Panc1 (cell line): ENCODE data around the gene GATM. TPM values are rescaled to one million over a fixed set of nuclear protein-coding genes. Genes with fewer than 3 reads are reported as not detected.

Experiments used
- ATAC-seq: fragments of 200-7000 bp; cut with Tn5 transposase; 2 replicates; pipeline ENCODE4 v1.9.1; 2020; ENCODE audit warnings: mild to moderate bottlenecking, moderate library complexity
- BruUV-seq: library from RNA; stranded (reverse); fragments of 400-500 nt; replicated peaks from 2 replicates; lab custom pipeline; 2021; lab: Mats Ljungman, UMichigan
- CTCF ChIA-PET: fragments of 300-600 bp; sonication (Branson Sonifier 250); formaldehyde crosslinking; loops from one replicate; lab custom pipeline; 2022; ENCODE audit warnings: antibody characterized with exemption; lab: Charles Lee
- POLR2A ChIA-PET: fragments of 300-600 bp; sonication (Branson Sonifier 250); formaldehyde crosslinking; loops from one replicate; lab custom pipeline; 2022; ENCODE audit warnings: antibody characterized with exemption; lab: Charles Lee
- DNase-seq: peaks from one replicate; pipeline ENCODE4 v3.0.0-alpha.2; 2010; ENCODE audit warnings: low read depth, low spot score
- H3K27ac ChIP-seq: 2 replicates; pipeline ENCODE4 v1.5.1; 2011; ENCODE audit warnings: mild to moderate bottlenecking, low read length, inconsistent platforms
- H3K27me3 ChIP-seq: fragments of 200-500 bp; sonication (Bioruptor generic); 2 replicates; pipeline ENCODE4 v1.6.0; 2014; ENCODE audit warnings: low read length, inconsistent platforms; ENCODE audit not compliant: control insufficient read depth, insufficient read depth
- H3K36me3 ChIP-seq: fragments of 200-500 bp; sonication (Bioruptor generic); 2 replicates; pipeline ENCODE4 v1.5.1; 2014; ENCODE audit warnings: inconsistent platforms, mild to moderate bottlenecking, low read length, moderate library complexity; ENCODE audit not compliant: control insufficient read depth, insufficient read depth
- H3K4me1 ChIP-seq: 2 replicates; pipeline ENCODE4 v1.5.1; 2011; ENCODE audit warnings: inconsistent platforms, mild to moderate bottlenecking, low read length, moderate library complexity; ENCODE audit not compliant: control insufficient read depth, insufficient read depth
- H3K4me3 ChIP-seq, 2 experiments: 2 replicates each; pipeline ENCODE4 v1.5.1; 2011 to 2012; ENCODE audit warnings: low read depth in 2 of 2, low read length in 2 of 2, mild to moderate bottlenecking in 2 of 2, inconsistent platforms in 1 of 2, moderate library complexity in 1 of 2
- H3K9me3 ChIP-seq: fragments of 200-500 bp; sonication (Bioruptor generic); 2 replicates; pipeline ENCODE4 v1.5.1; 2014; ENCODE audit warnings: low read depth, mild to moderate bottlenecking, inconsistent platforms, low read length, moderate library complexity; ENCODE audit not compliant: control insufficient read depth, insufficient read depth
- POLR2AphosphoS5 ChIP-seq: IDR thresholded peaks from 2 replicates; pipeline ENCODE4 v1.6.1; 2012; ENCODE audit warnings: mild to moderate bottlenecking, low read depth, low read length, moderate library complexity
- SIN3A ChIP-seq: IDR thresholded peaks from 2 replicates; pipeline ENCODE4 v1.6.1; 2012; ENCODE audit warnings: low read depth, mild to moderate bottlenecking, low read length, moderate library complexity, borderline replicate concordance; ENCODE audit not compliant: insufficient read depth
- TCF7L2 ChIP-seq: IDR thresholded peaks from 2 replicates; pipeline ENCODE4 v1.6.1; 2011; ENCODE audit warnings: mild to moderate bottlenecking, low read depth, low read length, inconsistent platforms
- in situ Hi-C: cut with HindIII; loops from 2 replicates; pipeline ENCODE4 v1.10.0; 2016; ENCODE audit warnings: low sequenced_read_pairs, low pct_unique_long_range_greater_than_20kb
- intact Hi-C: fragments of 100-400 bp; cut with micrococcal nuclease; formaldehyde crosslinking; loops from one replicate; pipeline ENCODE4 v1.10.0; 2022; ENCODE audit not compliant: unreplicated experiment
- total RNA-seq: library from RNA; stranded (reverse); gene quantifications from one replicate; pipeline ENCODE4 v1.2.1, GENCODE V29; 2021; ENCODE audit not compliant: unreplicated experiment
- TF ChIP-seq, protein P1 (sequence below): fragments of 450-650 bp; IDR thresholded peaks from 2 replicates; pipeline ENCODE4 v1.5.1; 2017; ENCODE audit warnings: mild to moderate bottlenecking
- TF ChIP-seq, protein P2 (sequence below), 2 experiments: IDR thresholded peaks; 2 replicates each; pipeline ENCODE4 v1.6.1; 2011 to 2012; ENCODE audit warnings: low read depth in 2 of 2, control low read depth in 1 of 2, low read length in 1 of 2, mild to moderate bottlenecking in 1 of 2, moderate library complexity in 1 of 2; ENCODE audit not compliant: insufficient read depth in 1 of 2

The GATM gene
- total RNA-seq, 1 experiment from 2014 or later = 7.6 TPM

DNA sequence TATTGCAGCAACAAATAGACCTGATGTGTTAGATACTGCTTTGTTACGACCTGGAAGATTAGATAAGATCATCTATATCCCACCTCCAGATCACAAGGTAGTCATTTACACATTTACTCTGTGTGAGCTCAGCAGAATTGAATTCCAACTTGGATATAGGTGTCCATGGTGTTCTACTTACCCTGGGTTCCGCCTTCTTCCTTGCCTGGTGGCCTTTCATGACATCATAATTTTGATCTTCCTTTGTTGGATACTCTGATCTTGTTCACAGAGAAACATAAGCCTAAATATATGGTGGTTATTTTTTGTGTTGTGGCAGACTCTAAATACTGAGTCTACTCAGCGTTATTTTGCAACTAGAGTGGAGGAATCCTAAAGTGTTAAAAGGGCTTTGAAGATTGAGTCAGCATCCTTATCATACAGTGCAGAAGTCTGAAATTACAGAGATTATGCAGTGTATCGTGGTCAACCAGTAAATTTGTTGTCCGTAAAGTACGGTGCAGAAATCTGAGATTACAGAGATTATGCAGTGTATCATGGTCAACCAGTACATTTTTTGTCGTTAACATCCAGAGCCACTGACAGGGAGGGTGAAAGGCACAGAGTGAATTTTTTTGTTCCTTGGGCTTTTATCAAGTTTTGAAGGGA lies 39.1 kb upstream of the GATM start:
- ChIA-PET POLR2A (no interaction called here), CTCF (no interaction called here)
- TF ChIP-seq SIN3A = no peak
- TF ChIP-seq, protein P1, sequence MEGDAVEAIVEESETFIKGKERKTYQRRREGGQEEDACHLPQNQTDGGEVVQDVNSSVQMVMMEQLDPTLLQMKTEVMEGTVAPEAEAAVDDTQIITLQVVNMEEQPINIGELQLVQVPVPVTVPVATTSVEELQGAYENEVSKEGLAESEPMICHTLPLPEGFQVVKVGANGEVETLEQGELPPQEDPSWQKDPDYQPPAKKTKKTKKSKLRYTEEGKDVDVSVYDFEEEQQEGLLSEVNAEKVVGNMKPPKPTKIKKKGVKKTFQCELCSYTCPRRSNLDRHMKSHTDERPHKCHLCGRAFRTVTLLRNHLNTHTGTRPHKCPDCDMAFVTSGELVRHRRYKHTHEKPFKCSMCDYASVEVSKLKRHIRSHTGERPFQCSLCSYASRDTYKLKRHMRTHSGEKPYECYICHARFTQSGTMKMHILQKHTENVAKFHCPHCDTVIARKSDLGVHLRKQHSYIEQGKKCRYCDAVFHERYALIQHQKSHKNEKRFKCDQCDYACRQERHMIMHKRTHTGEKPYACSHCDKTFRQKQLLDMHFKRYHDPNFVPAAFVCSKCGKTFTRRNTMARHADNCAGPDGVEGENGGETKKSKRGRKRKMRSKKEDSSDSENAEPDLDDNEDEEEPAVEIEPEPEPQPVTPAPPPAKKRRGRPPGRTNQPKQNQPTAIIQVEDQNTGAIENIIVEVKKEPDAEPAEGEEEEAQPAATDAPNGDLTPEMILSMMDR = no peak
- TF ChIP-seq, protein P2, sequence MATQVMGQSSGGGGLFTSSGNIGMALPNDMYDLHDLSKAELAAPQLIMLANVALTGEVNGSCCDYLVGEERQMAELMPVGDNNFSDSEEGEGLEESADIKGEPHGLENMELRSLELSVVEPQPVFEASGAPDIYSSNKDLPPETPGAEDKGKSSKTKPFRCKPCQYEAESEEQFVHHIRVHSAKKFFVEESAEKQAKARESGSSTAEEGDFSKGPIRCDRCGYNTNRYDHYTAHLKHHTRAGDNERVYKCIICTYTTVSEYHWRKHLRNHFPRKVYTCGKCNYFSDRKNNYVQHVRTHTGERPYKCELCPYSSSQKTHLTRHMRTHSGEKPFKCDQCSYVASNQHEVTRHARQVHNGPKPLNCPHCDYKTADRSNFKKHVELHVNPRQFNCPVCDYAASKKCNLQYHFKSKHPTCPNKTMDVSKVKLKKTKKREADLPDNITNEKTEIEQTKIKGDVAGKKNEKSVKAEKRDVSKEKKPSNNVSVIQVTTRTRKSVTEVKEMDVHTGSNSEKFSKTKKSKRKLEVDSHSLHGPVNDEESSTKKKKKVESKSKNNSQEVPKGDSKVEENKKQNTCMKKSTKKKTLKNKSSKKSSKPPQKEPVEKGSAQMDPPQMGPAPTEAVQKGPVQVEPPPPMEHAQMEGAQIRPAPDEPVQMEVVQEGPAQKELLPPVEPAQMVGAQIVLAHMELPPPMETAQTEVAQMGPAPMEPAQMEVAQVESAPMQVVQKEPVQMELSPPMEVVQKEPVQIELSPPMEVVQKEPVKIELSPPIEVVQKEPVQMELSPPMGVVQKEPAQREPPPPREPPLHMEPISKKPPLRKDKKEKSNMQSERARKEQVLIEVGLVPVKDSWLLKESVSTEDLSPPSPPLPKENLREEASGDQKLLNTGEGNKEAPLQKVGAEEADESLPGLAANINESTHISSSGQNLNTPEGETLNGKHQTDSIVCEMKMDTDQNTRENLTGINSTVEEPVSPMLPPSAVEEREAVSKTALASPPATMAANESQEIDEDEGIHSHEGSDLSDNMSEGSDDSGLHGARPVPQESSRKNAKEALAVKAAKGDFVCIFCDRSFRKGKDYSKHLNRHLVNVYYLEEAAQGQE (IDR thresholded peaks at IDR 0.05; ENCODE audit: insufficient read depth in 1 of 2, low read depth in 2 of 2, low read length in 1 of 2) = no peak
- TF ChIP-seq POLR2AphosphoS5 = no peak
- no peak for TF ChIP-seq TCF7L2
- no peak for ATAC-seq
- intact Hi-C loops (no loop called here), in situ Hi-C loops (no loop called here)
- no peaks in the 10 kb centered on the region for H3K9me3 ChIP-seq
- no peak overlapping the region for H3K27ac ChIP-seq
- H3K4me3 ChIP-seq = no peak overlapping the region
- peaks cover 56% of the 10 kb centered on the region for H3K36me3 ChIP-seq
- no peaks in the 10 kb centered on the region for H3K4me1 ChIP-seq
- no TSS peak for BruUV-seq
- H3K27me3 ChIP-seq = no peaks in the 10 kb centered on the region
- no peak for DNase-seq

DNA sequence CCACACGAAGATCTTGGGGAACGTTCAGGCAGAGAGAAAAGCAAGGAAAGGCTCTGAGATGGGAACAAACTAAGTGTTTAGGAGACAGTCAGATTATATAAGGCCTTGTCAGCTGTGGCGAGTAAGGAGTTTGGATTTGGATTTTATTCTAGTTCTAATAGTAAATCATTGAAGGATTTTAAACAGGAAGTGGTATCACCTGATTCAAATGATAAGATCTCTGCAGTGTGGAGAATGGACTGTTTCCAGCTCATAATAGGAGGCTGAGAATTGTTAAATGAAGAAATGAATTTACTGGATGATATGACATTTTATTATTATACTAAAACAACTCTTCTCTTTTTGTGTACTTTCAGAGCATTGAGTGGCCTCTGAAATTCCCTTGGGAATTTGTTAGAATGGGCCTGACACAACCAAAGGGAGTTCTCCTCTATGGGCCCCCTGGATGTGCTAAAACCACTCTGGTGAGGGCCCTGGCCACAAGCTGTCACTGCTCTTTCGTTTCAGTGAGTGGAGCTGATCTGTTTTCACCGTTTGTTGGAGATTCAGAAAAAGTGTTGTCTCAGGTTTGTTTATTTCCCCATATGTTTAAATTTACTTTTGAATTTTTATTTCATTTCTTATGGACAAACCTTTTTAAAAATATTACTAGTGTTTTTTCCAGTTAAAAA lies 36.0 kb upstream of the GATM start:
- Histone ChIP-seq H3K9me3 (no peaks in the 10 kb centered on the region), H3K4me3 (no peak overlapping the region), H3K36me3 (peaks cover 52% of the 10 kb centered on the region), H3K27me3 (no peaks in the 10 kb centered on the region), H3K4me1 (no peaks in the 10 kb centered on the region), H3K27ac (no peak overlapping the region)
- ATAC-seq (no peak), DNase-seq (no peak)
- in situ Hi-C loops (no loop called here), intact Hi-C loops (no loop called here)
- TF ChIP-seq POLR2AphosphoS5 (no peak), TCF7L2 (no peak), SIN3A (no peak)
- TF ChIP-seq, protein P2 (IDR thresholded peaks at IDR 0.05; ENCODE audit: insufficient read depth in 1 of 2, low read depth in 2 of 2, low read length in 1 of 2) = no peak
- TF ChIP-seq, protein P1 = no peak
- ChIA-PET POLR2A (no interaction called here), CTCF (interaction anchor here (0.8 kb wide), 1 partner anchor 251 kb away, joined by 4 read pairs; no protein-coding TSS in a partner anchor)
- BruUV-seq = no TSS peak
